Activated CD8-positive, alpha-beta memory T cell treated with anti-CD3 and anti-CD28 coated beads, Interleukin-2, amount 10 ng/mL, durations not matched to agents 7 days and 5 days (primary cell): ENCODE results near the gene MRPS7. TPM values are rescaled to one million over a fixed set of nuclear protein-coding genes. Genes with fewer than 3 reads are reported as not detected.
A peak's percentile ranks its signal among the peaks of the same experiment; 100 is the strongest.

Experiments
- ATAC-seq: fragments of 150-1000 bp; cut with Tn5 transposase; one replicate; pipeline ENCODE4 v1.10.0; 2021; ENCODE audit warnings: moderate library complexity
- CTCF ChIA-PET: fragments of 350-600 bp; sonication (Branson Sonifier 250); formaldehyde crosslinking; loops from one replicate; lab custom pipeline; 2021; ENCODE audit warnings: antibody characterized with exemption; lab: Charles Lee
- DNase-seq: peaks from one replicate; pipeline ENCODE4 v3.0.0-alpha.2; 2020
- H3K27ac Mint-ChIP-seq: one replicate; pipeline ENCODE4 v1.8.0; 2021; ENCODE audit warnings: mild to moderate bottlenecking, mixed read lengths
- H3K27me3 Mint-ChIP-seq: one replicate; pipeline ENCODE4 v1.8.0; 2021; ENCODE audit warnings: mixed read lengths
- H3K36me3 Mint-ChIP-seq: one replicate; pipeline ENCODE4 v1.8.0; 2021; ENCODE audit warnings: mild to moderate bottlenecking, mixed read lengths
- H3K4me1 Mint-ChIP-seq: one replicate; pipeline ENCODE4 v1.8.0; 2021; ENCODE audit warnings: mixed read lengths
- H3K4me3 Mint-ChIP-seq: one replicate; pipeline ENCODE4 v1.8.0; 2021; ENCODE audit warnings: mild to moderate bottlenecking, moderate library complexity, mixed read lengths
- H3K9me3 Mint-ChIP-seq: one replicate; pipeline ENCODE4 v1.8.0; 2022; ENCODE audit warnings: low read depth, mixed read lengths
- total RNA-seq, 2 experiments: library from RNA; stranded (reverse); gene quantifications; one replicate each; pipeline ENCODE4 v1.2.3, GENCODE V29; 2021

Gene MRPS7
- total RNA-seq, 2 experiments from 2014 or later = 49.5 to 56.9 TPM

DNA sequence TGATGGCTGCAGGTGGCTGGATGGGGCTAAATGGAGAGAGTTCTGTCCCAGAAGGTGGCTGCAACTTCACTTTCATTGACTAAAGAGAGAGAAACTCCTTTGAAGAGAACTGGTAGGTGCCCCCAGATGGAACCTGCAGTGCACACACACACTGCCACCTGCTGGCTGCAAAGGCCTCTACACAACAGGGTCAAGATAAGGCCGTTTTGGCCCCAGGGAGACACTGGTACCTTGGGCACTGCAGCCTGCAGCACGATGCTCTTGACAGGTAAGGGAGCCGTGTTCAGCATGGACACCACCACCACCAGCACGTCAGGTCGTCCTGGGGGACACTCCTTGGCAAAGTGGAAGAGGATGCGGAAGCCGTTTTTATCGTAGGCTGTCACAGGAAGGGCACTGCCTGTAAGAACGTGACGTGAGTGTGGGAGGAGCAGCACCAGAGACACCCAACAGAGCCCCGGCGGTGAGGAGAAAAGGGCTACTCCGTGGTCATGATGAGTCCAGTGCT, 22.9 kb upstream of the MRPS7 start:
- CTCF ChIA-PET = interaction anchor here (0.7 to 4.9 kb wide), 10 partner anchors 8 to 277 kb away, joined by 3 to 33 read pairs (median 5); partner anchors contain the start of genes GGA3, MIF4GD and NT5C
- DNase-seq = peak; percentile 72
- peaks cover 32% of the 10 kb centered on the region for H3K4me1 Mint-ChIP-seq
- H3K9me3 Mint-ChIP-seq = no peaks in the 10 kb centered on the region
- H3K4me3 Mint-ChIP-seq = no peak overlapping the region
- peak; percentile 74 for ATAC-seq
- peak overlapping the region; percentile 70 for H3K27ac Mint-ChIP-seq
- no peaks in the 10 kb centered on the region for H3K27me3 Mint-ChIP-seq
- H3K36me3 Mint-ChIP-seq = peaks cover 39% of the 10 kb centered on the region

DNA sequence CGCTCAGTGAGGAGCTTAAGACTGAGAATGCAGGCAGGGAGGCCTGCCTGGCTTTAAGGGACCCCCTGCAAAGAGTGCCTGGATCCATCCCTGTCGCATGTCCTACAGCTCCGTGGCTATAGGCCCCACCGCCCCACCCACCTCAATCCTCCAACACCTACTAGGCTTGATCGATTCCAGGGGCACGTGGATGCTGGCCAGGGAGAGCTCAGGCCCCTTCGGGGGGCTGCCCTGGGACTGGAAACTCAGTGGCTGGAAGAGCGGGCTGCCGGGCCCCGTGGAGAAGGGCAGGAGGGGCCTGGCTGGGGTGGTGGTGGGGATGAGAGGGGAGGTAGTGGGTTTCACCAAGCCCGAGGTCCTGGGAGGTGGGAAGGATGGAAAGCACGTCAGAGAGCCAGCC, 22.5 kb upstream of the MRPS7 start:
- Mint-ChIP-seq H3K9me3 (no peaks in the 10 kb centered on the region), H3K4me3 (no peak overlapping the region), H3K36me3 (peaks cover 41% of the 10 kb centered on the region), H3K27ac (no peak overlapping the region), H3K4me1 (peaks cover 34% of the 10 kb centered on the region), H3K27me3 (no peaks in the 10 kb centered on the region)
- CTCF ChIA-PET = interaction anchor here (0.7 to 4.9 kb wide), 11 partner anchors 8 to 278 kb away, joined by 3 to 33 read pairs (median 5); partner anchors contain the start of genes GGA3, MIF4GD and NT5C
- ATAC-seq = no peak
- DNase-seq = no peak

DNA sequence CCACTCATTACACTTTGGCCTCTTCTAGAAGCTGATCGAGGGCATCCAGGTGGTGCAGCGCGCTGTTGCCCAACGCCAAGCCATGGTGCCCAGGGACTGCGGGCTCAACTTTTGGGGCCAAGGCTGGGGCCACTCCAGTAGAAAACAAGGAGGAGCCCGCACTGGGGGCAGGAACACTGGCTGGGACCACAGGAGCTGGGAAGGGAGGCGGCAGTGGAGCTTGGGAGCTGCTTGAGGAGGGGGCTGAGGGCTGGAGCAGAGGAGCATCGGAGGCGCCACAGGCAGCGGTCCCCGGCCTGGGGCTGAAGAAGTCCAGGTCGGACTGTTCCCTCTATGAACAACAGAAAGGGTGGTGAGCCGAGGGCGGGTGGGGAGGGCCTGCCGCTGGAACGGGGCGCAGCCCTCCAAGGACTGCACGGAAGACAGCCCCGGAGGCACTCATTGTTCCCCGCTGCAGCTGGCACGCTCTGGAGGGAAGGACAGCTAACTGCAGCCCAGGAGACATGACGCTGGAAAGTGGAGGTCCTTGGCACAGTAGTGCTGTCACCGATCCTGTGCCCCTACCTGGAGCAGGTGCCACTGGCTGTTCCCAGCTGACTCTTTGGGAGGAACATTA, 21.8 kb upstream of the MRPS7 start:
- no peaks in the 10 kb centered on the region for H3K27me3 Mint-ChIP-seq
- H3K9me3 Mint-ChIP-seq = no peaks in the 10 kb centered on the region
- H3K36me3 Mint-ChIP-seq = peaks cover 36% of the 10 kb centered on the region
- no peak for DNase-seq
- H3K27ac Mint-ChIP-seq = no peak overlapping the region
- CTCF ChIA-PET = interaction anchor here (0.8 to 4.9 kb wide), 18 partner anchors 10 to 278 kb away, joined by 3 to 33 read pairs (median 5); partner anchors contain the start of genes GGA3, MIF4GD, MRPS7 and NT5C
- no peak overlapping the region for H3K4me3 Mint-ChIP-seq
- no peak for ATAC-seq
- peaks cover 34% of the 10 kb centered on the region for H3K4me1 Mint-ChIP-seq

DNA sequence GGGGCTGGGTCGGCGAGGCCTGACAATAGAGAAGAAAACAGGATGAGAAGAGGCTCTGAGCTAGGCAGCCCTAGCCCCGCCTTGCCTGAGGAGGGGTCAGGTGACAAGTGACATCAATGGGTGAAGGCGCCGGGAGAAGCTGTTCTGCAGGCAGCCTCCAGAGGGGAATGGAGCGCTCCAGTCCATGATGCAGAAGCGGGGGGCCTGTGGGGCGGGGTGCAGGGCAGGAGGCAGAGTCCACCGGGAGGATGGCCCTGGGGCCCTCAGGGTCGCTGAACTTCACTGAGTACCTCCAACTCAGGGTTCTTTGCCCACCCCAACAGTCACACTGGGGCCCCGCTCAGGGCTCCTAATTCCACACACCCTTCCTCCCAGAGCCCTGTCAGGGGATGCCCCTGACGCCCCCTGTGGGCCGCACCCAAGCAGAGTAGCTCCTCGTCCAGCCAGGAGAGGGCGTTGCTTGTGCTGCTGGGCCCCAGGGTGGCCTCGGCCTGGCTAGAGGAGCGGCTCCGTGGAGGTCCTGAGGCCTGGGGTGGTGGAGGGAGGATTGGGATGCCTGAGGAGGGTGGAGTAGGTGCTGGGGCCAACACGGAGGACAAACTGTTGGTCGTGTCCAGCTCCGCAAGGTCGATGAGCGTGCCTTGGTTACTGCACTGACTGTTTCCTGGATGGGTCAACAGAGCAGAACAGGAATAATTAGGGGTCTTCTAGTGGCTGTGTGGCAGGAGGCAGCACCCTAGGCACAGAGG, 21.1 kb upstream of the MRPS7 start:
- no peak overlapping the region for H3K27ac Mint-ChIP-seq
- H3K9me3 Mint-ChIP-seq = no peaks in the 10 kb centered on the region
- H3K4me3 Mint-ChIP-seq = no peak overlapping the region
- peaks cover 33% of the 10 kb centered on the region for H3K36me3 Mint-ChIP-seq
- ATAC-seq = no peak
- CTCF ChIA-PET = interaction anchor here (0.5 to 4.9 kb wide), 16 partner anchors 10 to 206 kb away, joined by 3 to 33 read pairs (median 4); partner anchors contain the start of genes GGA3, MIF4GD, MRPS7 and NUP85
- H3K4me1 Mint-ChIP-seq = peaks cover 34% of the 10 kb centered on the region
- H3K27me3 Mint-ChIP-seq = no peaks in the 10 kb centered on the region
- DNase-seq = peak; percentile 53

DNA sequence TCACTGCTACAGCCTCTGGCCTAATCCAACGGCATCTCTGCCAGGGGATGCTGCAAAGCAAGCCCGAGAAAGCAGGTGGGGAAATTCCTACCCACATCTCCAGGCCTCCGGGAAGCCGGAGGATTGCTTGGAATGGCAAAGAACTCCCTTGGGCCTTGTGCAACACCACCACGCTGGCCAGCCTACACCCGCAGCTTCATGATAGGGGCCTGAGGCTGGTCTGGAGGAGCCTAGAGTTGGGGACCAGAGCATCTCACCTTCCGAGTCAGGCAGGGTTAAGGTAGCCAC, 20.6 kb upstream of the MRPS7 start:
- H3K27ac Mint-ChIP-seq = no peak overlapping the region
- CTCF ChIA-PET = interaction anchor here (0.5 to 4.9 kb wide), 13 partner anchors 9 to 206 kb away, joined by 3 to 33 read pairs (median 6); partner anchors contain the start of genes GGA3, MIF4GD, MRPS7 and NUP85
- peaks cover 31% of the 10 kb centered on the region for H3K36me3 Mint-ChIP-seq
- H3K27me3 Mint-ChIP-seq = no peaks in the 10 kb centered on the region
- DNase-seq (no peak), ATAC-seq (no peak)
- H3K4me1 Mint-ChIP-seq = peaks cover 34% of the 10 kb centered on the region
- no peak overlapping the region for H3K4me3 Mint-ChIP-seq
- no peaks in the 10 kb centered on the region for H3K9me3 Mint-ChIP-seq

DNA sequence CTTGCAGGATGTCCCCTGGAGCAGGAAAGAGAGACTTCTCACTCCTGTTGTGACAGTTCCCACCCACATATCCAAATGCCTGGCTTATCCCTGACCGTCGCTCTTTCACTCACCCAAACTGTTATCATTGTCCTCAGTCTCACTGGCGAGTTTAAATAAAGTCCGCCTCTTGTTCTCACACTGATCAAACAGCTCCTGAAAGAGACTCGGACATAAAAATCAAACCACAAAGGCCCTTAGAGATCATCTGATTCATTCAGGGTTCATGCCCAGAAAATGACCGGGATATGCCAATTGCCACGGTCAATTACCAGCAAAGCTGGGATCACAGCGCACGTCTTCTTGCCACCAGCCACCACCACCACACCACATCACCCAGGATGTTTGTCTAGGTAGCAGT, 20.2 kb upstream of the MRPS7 start:
- Mint-ChIP-seq H3K27me3 (no peaks in the 10 kb centered on the region), H3K9me3 (no peaks in the 10 kb centered on the region), H3K27ac (peak overlapping the region; percentile 81)

DNA sequence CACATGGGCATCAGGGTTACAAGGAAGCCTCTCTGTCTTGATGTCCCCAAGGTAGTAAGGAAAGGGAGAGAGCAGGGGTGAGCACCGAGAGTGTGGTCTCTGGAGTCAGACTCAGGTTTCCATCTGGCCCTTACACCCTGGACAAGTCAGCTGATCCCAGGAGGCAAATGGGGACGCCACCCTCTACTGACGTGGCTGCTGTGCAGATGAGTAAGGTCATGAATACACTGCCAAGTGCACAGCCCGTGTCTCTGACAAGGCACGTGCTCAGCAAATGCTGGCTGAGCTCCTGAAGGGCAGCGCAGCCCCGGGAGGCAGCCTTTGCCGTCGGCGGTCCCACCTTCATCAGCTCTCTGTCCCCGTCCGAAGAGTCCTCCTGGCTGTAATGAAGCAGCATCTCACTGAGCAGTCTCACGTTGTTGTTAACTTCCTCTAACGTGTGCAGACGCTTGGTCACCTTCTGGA, 19.7 kb upstream of the MRPS7 start:
- Mint-ChIP-seq H3K9me3 (no peaks in the 10 kb centered on the region), H3K4me3 (no peak overlapping the region), H3K4me1 (peaks cover 34% of the 10 kb centered on the region), H3K27me3 (no peaks in the 10 kb centered on the region), H3K36me3 (peaks cover 24% of the 10 kb centered on the region), H3K27ac (peak overlapping the region; percentile 81)
- ATAC-seq = peak; percentile 15
- CTCF ChIA-PET = interaction anchor here (0.7 to 4.0 kb wide), 12 partner anchors 8 to 280 kb away, joined by 3 to 33 read pairs (median 4); partner anchors contain the start of genes GGA3, MIF4GD and MRPS7
- no peak for DNase-seq

More for the DNA sequence above, 20.2 kb upstream of the MRPS7 start:
- Mint-ChIP-seq H3K4me1 (peaks cover 34% of the 10 kb centered on the region), H3K36me3 (peaks cover 27% of the 10 kb centered on the region), H3K4me3 (no peak overlapping the region)
- DNase-seq (no peak), ATAC-seq (no peak)
- CTCF ChIA-PET = interaction anchor here (0.5 to 4.0 kb wide), 11 partner anchors 9 to 188 kb away, joined by 3 to 33 read pairs (median 8); partner anchors contain the start of genes GGA3, MIF4GD, MRPS7 and NUP85

DNA sequence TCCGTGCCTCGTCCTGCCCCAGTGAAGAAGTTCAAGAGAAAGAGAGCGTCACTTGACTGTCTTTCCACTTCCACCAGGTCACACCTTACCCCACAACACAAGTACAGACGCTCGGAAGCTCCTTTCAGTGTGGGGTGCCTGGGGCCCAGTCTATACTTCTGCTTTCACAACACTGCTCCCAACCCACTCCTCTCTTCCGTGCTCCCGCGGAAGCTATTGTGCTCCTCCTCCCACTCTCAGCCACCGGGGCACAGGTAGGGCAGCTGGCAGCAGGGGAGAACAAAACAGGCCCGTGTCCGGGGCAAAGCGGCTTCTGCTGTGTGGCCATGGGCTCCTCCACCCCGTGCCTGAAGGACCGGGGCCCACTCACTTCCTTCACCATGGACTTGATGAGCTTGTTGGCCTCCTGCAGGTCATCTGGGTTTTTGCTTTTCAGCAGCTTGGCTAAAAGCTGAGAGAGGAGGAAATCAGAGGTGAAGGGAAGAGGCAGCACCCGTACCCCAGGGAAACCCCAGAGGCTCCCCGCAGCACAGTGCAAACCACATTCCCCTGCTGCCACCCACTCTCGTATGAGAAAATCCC, 19.1 kb upstream of the MRPS7 start:
- CTCF ChIA-PET = interaction anchor here (0.7 to 4.0 kb wide), 11 partner anchors 8 to 281 kb away, joined by 3 to 33 read pairs (median 4); partner anchors contain the start of genes GGA3, MIF4GD and MRPS7
- peaks cover 34% of the 10 kb centered on the region for H3K4me1 Mint-ChIP-seq
- DNase-seq (peak; percentile 61), ATAC-seq (peak; percentile 59)
- H3K27me3 Mint-ChIP-seq = no peaks in the 10 kb centered on the region
- H3K9me3 Mint-ChIP-seq = no peaks in the 10 kb centered on the region
- no peak overlapping the region for H3K4me3 Mint-ChIP-seq
- peak overlapping the region; percentile 81 for H3K27ac Mint-ChIP-seq
- H3K36me3 Mint-ChIP-seq = peaks cover 20% of the 10 kb centered on the region

DNA sequence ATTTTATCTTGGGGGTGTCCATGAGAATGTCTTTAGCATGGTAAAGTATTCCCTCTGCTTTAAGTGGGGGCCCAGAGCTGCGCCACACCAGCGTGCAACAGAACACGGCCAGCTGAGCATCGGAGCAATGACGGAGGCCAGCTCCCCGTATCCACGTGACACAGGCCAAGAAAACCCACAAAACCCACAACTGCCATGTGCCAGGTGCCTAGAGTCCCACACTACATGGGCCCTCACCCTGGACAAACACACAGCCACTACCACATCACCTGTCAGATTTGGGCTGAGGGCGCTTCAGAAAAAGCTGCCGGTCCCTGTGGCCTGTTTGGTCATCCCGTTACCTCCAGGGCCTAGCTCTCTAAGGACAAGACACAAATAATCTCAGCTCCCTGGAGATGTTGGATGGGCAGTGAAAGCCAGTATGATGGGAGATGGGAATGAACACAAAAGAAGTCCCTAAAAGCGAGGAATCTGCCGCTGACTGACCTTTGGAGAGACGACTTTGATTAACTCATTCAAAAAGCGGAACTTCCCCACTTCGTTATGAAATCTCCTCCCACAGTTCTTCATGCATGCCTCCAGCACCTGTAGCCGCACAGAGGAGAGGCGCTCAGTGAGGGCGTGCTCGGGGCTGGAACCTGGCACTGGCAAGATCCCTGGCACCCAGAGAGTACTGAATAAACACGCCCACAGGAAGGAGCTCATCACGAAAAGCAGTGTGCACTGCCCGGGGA, 17.4 kb upstream of the MRPS7 start:
- DNase-seq (no peak), ATAC-seq (no peak)
- peak overlapping the region; percentile 7 for H3K27ac Mint-ChIP-seq
- CTCF ChIA-PET = interaction anchor here (0.9 to 1.4 kb wide), 4 partner anchors 17 to 357 kb away, joined by 3 to 6 read pairs (median 4); partner anchors contain the start of genes GGA3, MIF4GD and MRPS7
- no peak overlapping the region for H3K4me3 Mint-ChIP-seq
- peaks cover 15% of the 10 kb centered on the region for H3K36me3 Mint-ChIP-seq
- no peaks in the 10 kb centered on the region for H3K27me3 Mint-ChIP-seq
- no peaks in the 10 kb centered on the region for H3K9me3 Mint-ChIP-seq
- H3K4me1 Mint-ChIP-seq = peaks cover 30% of the 10 kb centered on the region

DNA sequence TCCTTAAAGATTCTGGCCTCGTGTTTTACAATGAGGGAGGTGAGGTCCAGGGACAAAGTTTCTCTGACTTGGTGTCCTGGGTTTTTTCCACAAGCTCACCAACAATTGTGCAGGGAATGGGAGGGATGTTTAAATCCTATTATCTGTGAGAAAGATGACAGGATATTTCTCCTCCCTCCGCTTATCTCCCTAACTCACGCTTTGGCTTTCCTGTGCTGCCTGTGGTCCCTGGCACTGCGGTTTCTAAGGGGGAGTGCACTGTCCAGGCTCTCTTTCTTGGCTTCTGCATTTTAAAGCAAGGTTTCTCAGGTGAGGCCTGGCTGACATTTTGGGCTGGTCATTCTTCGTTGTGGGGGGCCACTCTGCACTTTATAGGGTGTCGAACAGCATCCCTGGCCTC, 16.7 kb upstream of the MRPS7 start:
- no peak overlapping the region for H3K4me3 Mint-ChIP-seq
- CTCF ChIA-PET = interaction anchor here (0.9 to 1.4 kb wide), 3 partner anchors 26 to 356 kb away, joined by 3 to 5 read pairs (median 4); partner anchors contain the start of gene MIF4GD
- peaks cover 15% of the 10 kb centered on the region for H3K36me3 Mint-ChIP-seq
- DNase-seq (no peak), ATAC-seq (no peak)
- no peak overlapping the region for H3K27ac Mint-ChIP-seq
- peaks cover 37% of the 10 kb centered on the region for H3K4me1 Mint-ChIP-seq
- H3K9me3 Mint-ChIP-seq = no peaks in the 10 kb centered on the region
- no peaks in the 10 kb centered on the region for H3K27me3 Mint-ChIP-seq

DNA sequence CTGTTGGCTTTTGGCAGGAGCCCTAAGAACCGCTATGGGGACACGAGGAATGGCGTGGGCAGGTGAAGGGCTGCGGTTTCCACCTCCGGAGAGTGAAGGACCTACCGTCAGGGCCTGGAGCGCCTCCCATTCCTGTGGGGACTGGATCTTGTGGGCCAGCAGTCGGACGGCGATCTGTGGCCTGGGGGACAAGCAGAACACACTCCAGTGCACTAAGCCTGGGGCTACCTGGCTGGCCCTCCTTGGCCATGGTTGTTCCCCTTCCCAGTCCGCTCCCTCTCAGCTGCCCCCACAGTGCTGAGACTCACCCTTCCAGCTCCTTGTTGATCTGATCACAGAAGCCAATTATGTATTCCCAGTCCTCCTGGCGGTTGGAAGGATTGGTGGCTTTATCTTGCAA, 15.3 kb upstream of the MRPS7 start:
- Mint-ChIP-seq H3K4me1 (peaks cover 43% of the 10 kb centered on the region), H3K27ac (no peak overlapping the region), H3K9me3 (no peaks in the 10 kb centered on the region), H3K27me3 (no peaks in the 10 kb centered on the region), H3K36me3 (peaks cover 11% of the 10 kb centered on the region), H3K4me3 (no peak overlapping the region)
- DNase-seq = no peak
- ATAC-seq = no peak
- CTCF ChIA-PET = interaction anchor here (0.8 to 2.0 kb wide), 3 partner anchors 10 to 24 kb away, joined by 3 to 11 read pairs (median 4); partner anchors contain the start of genes GGA3, MIF4GD and MRPS7

DNA sequence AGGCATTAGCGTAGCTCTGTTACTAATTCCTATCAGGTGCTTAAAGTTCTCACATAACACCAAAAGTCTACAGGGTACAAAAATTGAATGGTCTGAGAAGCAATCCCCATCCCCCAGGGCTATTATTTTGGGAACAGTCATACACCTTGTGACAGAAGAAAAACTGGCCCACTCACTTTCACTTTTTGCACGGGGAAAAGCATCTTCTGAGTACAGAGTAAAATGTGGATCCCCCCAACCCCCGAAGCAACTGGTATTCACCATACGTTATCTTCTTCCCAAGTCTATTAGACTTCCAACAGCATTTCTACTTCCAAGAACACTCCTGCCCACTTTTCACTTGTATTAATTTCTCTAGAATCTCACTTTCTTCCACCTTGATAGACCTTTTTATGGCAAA, 12.1 kb upstream of the MRPS7 start:
- Mint-ChIP-seq H3K36me3 (peaks cover 2% of the 10 kb centered on the region), H3K9me3 (no peaks in the 10 kb centered on the region), H3K4me3 (peak overlapping the region; percentile 75), H3K27me3 (no peaks in the 10 kb centered on the region), H3K27ac (peak overlapping the region; percentile 90), H3K4me1 (peaks cover 28% of the 10 kb centered on the region)
- ATAC-seq = no peak
- no peak for DNase-seq
- CTCF ChIA-PET = interaction anchor here (0.6 to 4.5 kb wide), 11 partner anchors 9 to 237 kb away, joined by 3 to 36 read pairs (median 8); partner anchors contain the start of genes GGA3, MIF4GD, MRPL58 and MRPS7
